ENCODE data around the gene ADGRB2.
A peak's percentile ranks its signal among the peaks of the same experiment; 100 is the strongest.
"Not testable (repeated sequence)": the region's sequence is repeated elsewhere in the genome, so short reads cannot be mapped to it uniquely, and the experiment has no call there.

The ADGRB2 gene

GRCh38 chr1:31714442-31715086 is 49.6 kb downstream of the ADGRB2 start:
- in situ Hi-C loops (cut with MboI; ENCODE audit: low pct_unique_long_range_greater_than_20kb, low sequenced_read_pairs): no loop called here
- peak; percentile 49 for DNase-seq

- in situ Hi-C loops (cut with MboI; ENCODE audit: low pct_unique_long_range_greater_than_20kb, low sequenced_read_pairs): no loop called here
- no peak for DNase-seq
Measured at GRCh38 chr1:31712630-31713029, 51.5 kb downstream of the ADGRB2 start.

DNA sequence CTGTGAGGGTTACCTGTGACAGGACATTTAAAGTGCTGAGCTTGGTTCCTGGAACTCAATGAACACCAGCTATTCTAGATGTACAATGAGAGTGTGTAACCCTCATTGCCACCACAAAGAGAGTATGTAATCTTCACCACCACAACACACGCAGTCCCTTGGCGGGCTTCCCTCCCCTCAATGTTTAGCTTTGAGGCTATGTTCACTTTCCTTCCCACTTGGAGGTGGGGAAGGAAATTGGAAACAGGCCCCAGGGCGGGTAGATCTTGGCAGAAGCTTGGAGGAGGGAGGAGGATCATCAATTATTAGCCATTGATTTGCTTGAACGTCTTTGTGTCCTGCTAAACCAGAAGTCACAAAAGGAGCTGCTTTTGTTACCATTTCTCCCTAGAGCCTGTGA is 52.1 kb downstream of the ADGRB2 start:
- in situ Hi-C loops (cut with MboI; ENCODE audit: low pct_unique_long_range_greater_than_20kb, low sequenced_read_pairs): no loop called here
- no peak for DNase-seq

DNA sequence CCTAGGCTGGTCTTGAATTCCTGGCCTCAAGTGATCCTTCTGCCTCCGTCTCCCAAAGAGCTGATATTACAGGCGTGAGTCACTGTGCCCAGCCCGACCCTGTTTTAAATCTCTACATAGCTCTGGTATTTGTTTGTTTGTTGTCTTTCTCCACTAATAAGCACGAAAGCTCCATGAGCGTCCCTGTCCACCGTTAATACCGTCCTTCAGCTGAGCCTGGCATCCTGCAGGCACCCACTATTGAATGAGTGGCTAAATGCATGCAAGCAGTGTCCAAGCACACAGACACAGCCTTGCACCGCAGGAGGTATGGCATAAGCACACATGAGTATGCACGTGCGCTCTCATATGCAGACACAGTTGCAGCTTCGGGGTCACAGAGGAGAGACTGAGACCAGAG is 55.8 kb downstream of the ADGRB2 start:
- in situ Hi-C loops (cut with MboI; ENCODE audit: low pct_unique_long_range_greater_than_20kb, low sequenced_read_pairs): no loop called here
- DNase-seq: no peak

DNA sequence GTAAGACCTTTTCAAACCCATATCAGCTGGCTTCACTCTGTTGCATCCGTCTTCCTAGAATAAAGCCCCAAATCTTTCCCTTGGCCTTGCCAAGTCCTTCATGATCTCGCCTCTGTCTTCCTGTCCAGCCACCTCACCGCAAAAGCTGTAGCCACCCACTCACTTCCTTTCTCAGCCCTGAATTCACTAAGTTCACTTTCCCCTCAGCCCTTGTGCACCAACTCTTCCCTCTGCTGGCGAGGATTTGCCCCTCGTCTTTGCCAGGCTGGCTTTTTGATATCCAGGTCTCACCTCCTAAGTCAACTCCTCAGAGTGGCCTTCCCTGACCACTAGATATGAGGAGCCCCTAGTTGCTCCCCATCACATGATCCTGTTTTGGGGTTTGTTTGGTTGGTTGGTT is 56.4 kb downstream of the ADGRB2 start:
- peak; percentile 60 for DNase-seq
- in situ Hi-C loops (cut with MboI; ENCODE audit: low pct_unique_long_range_greater_than_20kb, low sequenced_read_pairs): no loop called here

GRCh38 chr1:31707059-31707600 is 57.0 kb downstream of the ADGRB2 start:
- in situ Hi-C loops (cut with MboI; ENCODE audit: low pct_unique_long_range_greater_than_20kb, low sequenced_read_pairs); DNase-seq: not testable (repeated sequence)

DNA sequence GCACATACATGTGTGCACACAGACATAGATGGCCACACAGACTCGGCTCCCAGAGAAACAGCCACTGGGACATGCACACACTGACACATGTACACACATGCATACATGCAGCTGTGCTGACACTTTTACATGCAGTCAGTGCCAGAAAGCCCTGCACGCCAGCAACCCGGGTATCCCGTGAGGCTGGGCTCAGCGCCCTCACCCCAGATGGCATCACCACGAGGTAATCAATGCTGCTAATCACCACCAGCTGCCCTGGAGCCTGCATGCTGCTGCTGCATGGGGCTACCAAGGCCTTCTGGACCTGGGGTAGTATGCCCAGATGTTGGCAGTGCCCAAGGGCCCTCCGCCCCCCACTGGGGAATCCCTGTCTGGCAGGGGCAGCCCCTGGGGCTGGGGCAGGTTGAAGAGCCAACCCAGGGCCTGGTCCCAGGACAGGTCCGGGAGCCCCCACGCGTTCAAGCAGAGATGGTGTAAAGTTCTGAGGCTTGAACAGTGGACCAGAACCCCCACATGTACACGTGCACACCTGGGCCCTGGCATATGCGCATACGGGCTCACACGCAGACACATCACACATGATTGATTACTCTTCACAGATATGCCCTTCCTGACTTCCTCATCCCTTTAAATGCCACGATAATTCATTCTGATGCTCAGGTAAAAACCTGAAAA is 57.6 kb downstream of the ADGRB2 start:
- in situ Hi-C loops (cut with MboI; ENCODE audit: low pct_unique_long_range_greater_than_20kb, low sequenced_read_pairs): no loop called here
- DNase-seq: no peak

- in situ Hi-C loops (cut with MboI; ENCODE audit: low pct_unique_long_range_greater_than_20kb, low sequenced_read_pairs): no loop called here
- DNase-seq: peak; percentile 36
Measured at GRCh38 chr1:31705080-31705866, 58.9 kb downstream of the ADGRB2 start.

DNA sequence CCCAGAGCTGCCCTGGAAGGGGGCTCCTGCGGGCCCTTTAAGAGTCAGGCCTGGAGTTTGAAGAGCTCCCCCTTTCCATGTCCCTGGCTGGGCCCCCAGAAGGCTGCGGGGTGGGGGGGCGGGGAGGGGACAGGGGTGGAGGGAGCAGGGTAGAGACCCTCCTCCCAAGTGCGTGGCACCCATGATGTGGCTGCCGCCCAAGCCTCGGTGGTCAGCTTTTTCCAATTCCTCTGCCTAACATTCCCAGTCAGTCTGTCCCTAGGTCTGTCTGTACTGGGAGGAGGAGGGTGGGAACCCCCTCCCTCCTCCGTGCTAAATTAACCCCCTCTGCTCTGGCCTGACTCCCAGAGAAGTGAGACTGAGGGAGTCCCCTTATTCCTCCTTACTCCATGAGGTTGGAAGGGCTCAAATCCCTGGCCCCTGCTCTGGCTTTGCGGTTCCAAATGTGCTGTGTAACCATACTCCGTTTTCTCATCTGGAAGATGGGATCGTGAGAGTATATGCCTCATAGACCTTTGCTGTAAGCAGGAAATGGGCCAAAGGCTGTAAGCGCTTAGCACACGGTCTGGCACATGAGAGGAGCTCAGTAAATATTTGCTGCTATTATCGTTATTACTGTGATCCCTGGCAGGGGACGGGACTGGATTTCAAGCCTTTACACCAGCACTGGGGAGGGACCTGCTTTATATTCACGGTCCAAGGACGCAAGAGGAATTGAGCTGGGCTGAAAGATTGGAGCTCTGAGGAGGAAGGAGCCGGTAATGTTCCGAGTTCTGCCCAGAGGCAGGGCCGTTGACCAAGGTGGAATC is 59.7 kb downstream of the ADGRB2 start:
- in situ Hi-C loops (cut with MboI; ENCODE audit: low pct_unique_long_range_greater_than_20kb, low sequenced_read_pairs): no loop called here
- no peak for DNase-seq

GRCh38 chr1:31703431-31704270 is 60.5 kb downstream of the ADGRB2 start, which contains the start of gene COL16A1:
Gene COL16A1, minus strand, starts transcription at chr1:31704017. Its CDS starts 1,824 bp downstream, at chr1:31702193.
- in situ Hi-C loops (cut with MboI; ENCODE audit: low pct_unique_long_range_greater_than_20kb, low sequenced_read_pairs): no loop called here

GRCh38 chr1:31702836-31703404 is 61.2 kb downstream of the ADGRB2 start:
- in situ Hi-C loops (cut with MboI; ENCODE audit: low pct_unique_long_range_greater_than_20kb, low sequenced_read_pairs): no loop called here

More at GRCh38 chr1:31703431-31704270, 60.5 kb downstream of the ADGRB2 start, which contains the start of gene COL16A1:
- no peak for DNase-seq

GRCh38 chr1:31701091-31701736 is 62.9 kb downstream of the ADGRB2 start:
- in situ Hi-C loops (cut with MboI; ENCODE audit: low pct_unique_long_range_greater_than_20kb, low sequenced_read_pairs): no loop called here
- DNase-seq: peak; percentile 57

More at GRCh38 chr1:31702836-31703404, 61.2 kb downstream of the ADGRB2 start:
- no peak for DNase-seq

GRCh38 chr1:31700468-31701090 is 63.6 kb downstream of the ADGRB2 start:
- no peak for DNase-seq
- in situ Hi-C loops (cut with MboI; ENCODE audit: low pct_unique_long_range_greater_than_20kb, low sequenced_read_pairs): no loop called here

DNA sequence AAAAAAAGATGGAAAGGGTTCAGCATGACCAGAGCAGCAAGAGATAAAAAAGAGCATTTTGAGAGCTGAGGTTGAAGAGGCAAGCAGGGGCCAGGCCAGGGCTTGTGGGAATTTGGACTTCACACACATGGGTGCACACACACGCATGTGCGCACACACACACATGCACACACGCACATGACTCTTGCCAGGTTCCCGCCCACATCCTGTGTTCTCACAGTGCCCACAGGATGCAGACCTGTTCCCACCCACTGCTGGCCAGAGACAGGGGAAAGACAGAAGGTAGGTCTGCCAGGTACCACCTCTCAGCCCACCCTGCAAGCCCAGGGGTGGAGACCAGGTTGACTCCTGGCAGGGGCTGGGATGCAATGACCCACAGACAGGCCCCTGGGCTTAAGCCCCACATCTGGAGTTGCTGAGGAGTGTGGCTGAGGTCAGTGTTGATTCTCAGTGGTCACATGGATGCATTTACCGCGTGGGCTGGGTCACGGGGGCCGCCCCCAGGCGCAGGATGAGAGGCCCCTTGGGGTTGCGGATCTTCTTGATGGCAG is 64.7 kb downstream of the ADGRB2 start:
- no peak for DNase-seq
- in situ Hi-C loops (cut with MboI; ENCODE audit: low pct_unique_long_range_greater_than_20kb, low sequenced_read_pairs): no loop called here

DNA sequence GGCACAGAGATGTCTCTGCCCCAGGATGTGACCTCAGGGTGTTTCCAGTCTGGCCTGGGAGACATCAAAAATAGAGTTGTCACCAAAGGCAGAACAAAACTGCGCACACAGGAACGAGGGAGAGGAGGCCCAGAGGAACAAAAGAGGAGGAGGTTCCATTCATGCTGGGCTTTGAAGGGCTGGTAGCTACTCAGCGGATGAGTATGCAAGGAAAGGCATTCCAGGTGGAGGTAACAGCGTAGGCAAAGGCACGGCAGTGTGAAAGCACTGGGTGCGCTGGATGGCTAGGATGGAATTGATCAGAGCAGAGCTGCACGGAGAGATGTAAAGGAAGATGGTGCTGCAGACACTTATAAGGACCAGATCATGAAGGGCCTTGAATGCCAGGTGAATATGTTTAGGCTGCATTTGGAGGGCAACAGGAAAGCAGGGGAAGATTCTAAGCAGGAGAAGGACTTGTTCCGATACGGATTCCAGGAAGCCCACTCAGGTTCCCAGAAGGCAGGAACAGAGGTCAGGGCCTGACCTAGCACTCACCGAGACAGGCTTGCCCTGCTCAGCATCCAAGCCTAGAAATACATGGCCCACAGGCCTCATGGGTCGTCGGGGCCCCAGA is 66.7 kb downstream of the ADGRB2 start:
- in situ Hi-C loops (cut with MboI; ENCODE audit: low pct_unique_long_range_greater_than_20kb, low sequenced_read_pairs): no loop called here

GRCh38 chr1:31696242-31696641 is 67.9 kb downstream of the ADGRB2 start:
- no peak for DNase-seq
- in situ Hi-C loops (cut with MboI; ENCODE audit: low pct_unique_long_range_greater_than_20kb, low sequenced_read_pairs): no loop called here

More for the DNA sequence above, 66.7 kb downstream of the ADGRB2 start:
- DNase-seq: no peak
